IPS-11a (cell line): Measurements from ENCODE around the gene RAB3IL1.
"Not testable (repeated sequence)": the region's sequence is repeated elsewhere in the genome, so short reads cannot be mapped to it uniquely, and the experiment has no call there.

ENCODE experiments used
- H3K4me3 ChIP-seq: one replicate; pipeline ENCODE4 v1.5.1; 2013; ENCODE audit warnings: low read depth, low read length, control low read depth

The RAB3IL1 gene

DNA sequence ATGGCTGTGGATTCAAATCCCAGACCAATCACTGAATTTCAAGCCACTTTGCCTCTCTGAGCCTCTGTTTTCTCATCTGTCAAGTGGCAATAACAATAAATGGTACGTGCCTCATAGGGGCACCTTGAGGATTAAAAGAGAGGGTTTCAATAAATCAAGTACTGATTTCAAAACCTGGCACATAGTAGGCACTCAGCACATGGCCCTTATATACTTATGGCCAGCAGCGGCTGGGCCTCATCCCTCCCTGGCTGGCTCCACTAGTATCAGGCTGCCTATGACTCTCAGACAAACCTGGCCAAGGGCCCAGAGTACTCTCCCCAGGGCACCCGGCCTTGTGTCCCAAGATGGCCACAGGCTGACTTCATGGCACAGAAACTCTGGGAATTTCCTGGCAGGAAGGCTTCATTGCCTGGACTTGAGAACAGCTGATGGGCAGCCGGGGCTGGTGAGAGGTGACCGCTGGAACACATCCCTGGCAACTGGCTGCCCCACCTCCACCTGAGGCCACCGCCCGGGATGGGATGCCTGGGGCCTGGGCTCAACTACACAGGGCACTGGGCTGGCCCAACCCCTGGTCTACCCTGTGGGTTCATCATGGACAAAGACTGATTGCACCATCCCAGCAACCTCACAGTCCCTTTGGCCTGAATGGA lies 29.4 kb downstream of the RAB3IL1 start:
- no peak overlapping the region for H3K4me3 ChIP-seq

DNA sequence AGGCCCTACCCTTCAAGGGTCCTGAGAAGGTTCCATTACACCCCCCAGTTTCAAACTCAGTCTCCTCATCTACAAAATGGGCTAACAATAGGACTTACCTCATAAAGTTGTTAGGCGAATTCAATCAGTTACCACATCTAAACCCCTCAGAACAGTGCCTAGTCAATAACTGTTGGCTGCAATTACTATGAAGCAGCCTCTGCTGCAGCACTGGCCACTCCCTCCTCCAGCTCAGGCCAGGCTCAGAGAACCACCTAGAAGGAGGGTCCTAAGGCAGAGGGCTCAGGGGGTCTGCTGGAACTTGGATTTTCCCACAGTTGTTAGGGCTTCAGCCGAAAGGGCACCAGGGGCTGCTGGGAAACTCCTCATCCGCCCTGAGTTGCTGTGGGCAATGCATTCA lies 30.7 kb downstream of the RAB3IL1 start:
- H3K4me3 ChIP-seq = no peak overlapping the region

DNA sequence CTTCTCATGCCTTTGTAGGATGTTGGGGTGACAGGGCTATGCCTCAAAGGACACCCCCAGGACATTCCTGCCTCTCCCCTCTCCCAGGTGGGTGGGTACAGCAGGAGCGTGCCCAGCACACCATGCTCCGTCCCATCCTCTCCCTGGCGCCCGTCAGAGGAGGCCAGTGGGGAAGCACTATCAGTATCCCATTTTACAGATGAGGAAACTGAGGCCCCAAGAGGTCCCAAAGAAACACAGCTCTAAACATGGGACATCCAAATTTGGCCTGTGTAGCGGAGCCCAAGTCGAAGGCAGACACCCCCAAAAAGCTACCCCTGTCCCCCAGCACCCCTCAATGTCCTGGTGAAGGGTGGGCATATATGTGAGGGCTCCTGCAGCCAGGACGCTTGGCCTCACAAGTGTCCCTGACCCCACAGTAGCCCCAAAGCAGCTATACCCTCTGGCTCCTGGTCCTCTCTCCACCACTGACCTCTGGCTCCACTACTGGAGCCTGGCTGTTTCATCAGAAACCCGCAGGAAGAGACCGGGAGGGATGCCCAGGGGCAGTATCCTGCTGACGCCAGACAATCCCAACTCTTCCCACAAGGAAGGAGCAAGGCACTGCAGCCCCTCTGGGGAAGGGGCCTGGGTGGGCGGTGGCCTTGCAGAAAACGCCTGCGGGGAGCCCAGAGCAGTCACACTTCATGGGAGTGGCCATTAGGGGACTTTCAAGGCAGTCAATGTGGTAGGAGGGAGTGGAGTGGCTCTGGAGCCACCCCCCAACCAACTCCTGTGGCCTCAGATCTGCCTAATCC lies 31.4 kb downstream of the RAB3IL1 start:
- H3K4me3 ChIP-seq = no peak overlapping the region

DNA sequence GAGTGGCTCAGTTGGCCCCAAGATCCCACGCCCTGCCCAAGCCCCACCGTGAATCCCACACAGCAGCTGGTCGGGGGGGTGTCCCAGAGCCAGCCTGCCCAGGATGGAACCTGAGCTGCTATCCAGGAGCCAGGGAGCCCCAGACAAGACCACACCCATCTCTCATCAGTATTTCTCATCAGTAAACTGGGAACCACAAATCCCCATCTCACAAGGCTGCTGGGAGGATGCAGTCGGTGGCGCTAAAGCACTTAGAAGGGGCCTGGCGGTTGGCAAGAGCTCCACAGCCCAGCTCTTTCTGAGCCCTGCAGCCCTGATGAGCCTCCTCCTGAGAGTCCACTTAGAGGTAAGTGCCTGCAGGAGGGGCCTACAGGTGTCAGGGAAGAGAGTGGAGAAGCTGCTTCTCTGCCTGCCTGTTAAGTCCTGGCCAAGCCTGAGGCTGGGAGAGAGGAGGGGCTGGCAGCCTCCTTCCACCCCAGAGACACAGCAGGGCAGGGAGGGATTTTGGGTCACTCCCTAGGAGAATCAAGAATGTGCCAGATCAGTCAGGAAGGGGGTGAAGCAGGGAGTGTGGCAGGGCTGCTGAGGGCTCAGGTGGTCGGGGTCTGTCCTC lies 32.1 kb downstream of the RAB3IL1 start:
- H3K4me3 ChIP-seq = no peak overlapping the region

DNA sequence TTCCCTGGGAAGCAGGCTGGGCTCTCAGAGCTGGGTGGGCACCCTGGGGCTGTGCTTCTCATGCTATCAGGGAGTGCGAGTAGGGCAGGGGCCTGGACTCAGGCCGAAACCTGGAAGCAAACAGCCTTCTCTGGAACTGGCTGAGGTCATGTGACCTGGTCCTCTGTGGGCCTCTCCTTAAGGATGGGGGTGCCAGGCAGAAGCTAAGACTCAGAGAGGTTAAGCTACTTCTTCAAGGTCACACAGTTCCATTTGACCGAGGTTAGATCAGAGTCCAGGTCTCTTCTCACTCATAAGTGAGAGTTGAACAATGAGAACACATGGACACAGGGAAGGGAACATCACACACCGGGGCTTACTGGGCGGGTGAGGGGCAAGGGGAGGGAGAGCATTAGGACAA lies 33.4 kb downstream of the RAB3IL1 start:
- no peak overlapping the region for H3K4me3 ChIP-seq

DNA sequence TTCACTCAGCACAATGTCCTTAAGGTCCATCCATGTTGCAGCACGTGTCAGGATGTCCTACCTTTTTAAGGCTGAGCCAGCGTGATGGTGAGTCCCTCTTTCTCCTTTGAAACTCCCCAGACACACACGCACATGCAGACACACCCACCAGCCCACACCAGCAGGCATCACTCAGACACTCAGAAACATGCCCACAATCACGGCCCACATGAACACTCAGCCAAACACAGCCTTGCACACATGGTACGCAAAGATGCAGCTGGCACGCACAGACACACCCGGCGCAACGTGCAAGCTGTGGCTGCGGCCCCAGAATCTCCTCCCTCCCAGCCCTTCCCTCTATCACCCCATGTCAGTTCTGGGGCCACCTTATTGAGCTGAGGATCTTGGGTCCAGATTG lies 34.0 kb downstream of the RAB3IL1 start:
- no peak overlapping the region for H3K4me3 ChIP-seq

DNA sequence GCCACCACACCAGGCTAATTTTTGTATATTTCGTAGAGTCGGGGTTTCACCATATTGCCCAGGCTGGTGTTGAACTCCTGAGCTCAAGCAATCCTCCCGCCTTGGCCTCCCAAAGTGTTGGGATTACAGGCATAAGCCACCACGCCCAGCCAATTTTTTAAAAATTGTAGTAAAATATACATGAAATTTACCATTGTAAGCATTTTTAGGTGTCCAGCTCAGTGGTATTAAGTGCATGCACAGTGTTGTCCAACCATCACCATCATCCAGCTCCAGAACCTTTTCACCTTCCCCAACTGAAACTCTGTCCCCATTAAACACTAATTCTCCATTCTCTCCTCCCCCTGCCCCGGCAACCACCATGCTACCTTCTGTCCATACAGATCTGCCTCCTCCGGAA lies 34.5 kb downstream of the RAB3IL1 start:
- H3K4me3 ChIP-seq = no peak overlapping the region

DNA sequence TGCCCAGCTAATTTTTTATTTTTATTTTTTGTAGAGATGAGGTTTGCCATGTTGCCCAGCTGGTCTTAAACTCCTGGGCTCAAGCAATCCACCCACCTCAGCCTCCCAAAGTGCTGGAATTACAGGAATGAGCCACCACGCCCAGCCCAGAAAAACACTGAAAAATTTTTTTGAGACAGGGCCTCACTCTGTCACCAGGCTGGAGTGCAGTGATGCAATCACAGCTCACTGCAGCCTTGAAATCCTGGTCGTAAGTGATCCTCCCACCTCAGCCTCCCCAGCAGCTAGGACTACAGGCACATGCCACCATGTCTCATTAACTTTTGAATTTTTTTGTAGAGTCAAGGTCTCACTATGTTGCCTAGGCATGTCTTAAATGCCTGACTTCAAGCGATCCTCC lies 35.1 kb downstream of the RAB3IL1 start:
- not testable (repeated sequence) for H3K4me3 ChIP-seq

DNA sequence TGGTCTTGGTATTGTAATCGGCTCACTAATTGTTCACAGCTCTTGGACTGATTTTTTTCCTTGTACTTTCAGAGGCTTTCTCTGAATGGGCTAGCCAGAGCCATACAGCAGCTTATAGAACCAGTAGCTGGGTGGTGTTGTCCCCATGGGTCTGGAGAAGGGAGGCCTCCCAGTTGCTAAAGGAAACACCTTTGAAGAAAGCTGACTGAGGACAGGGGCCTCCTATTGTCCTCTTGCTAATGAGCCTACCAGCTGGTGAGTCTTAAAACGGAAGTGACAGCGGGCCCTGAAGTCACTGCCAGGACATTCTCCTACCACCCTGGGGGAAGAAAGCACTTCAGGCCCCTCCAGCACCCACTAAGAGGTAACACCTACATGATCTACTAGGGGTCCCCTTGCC lies 36.0 kb downstream of the RAB3IL1 start:
- no peak overlapping the region for H3K4me3 ChIP-seq

DNA sequence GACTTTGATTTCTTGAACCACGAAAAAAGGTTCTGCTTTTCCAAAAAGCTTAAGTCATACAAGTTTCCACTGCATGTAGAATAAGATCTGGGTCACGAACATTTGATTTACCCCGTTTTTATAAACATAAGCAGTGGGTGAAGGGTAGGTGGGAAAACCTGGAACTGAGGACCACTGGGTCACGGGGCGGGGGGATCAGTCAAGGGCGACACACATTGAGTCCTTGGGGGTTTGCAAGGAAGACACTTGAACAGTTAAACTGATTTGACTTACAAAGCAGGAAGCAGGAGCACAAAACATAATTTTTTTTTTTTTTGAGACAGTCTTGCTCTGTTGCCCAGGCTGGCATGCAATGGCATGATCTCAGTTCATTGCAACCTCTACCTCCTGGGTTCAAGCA lies 36.9 kb downstream of the RAB3IL1 start:
- H3K4me3 ChIP-seq = no peak overlapping the region

DNA sequence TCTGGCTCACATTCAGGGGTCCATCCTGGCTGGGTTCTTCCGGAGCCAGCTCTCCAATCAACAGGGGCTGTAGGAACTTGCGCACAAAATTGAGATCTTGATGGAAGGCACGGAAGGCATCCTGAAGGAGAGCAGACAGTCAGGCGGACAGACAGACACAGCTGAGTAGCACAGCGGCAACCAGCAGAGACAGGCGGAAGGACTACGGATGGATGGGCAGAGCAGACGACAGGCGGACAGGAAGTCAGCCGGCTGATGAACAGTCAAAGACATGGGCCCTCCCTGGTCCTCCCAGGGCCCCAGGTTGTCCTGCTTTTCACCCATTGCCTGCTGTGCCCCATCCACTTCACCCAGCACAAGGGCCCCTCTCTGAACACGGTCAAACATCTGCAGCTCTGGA lies 37.3 kb downstream of the RAB3IL1 start:
- no peak overlapping the region for H3K4me3 ChIP-seq

DNA sequence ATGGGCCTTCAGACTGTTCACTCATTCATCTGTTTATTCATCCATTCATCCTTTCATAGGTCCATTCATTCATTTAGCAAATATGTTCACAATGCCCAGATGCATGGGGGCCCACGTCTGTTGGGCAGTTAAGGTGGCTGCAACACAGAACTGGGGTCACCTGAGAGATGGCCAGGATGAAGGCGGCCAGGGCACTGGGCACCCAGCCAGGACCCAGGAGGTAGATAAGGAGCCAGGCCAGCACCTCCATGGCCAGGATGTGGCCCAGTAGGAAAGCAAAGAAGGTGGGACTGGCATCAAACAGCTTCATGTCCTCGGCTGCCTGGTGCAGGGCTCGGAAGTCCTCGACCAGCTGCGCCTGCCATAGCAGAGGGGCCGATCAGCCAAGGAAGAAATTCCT lies 38.2 kb downstream of the RAB3IL1 start:
- H3K4me3 ChIP-seq = no peak overlapping the region

DNA sequence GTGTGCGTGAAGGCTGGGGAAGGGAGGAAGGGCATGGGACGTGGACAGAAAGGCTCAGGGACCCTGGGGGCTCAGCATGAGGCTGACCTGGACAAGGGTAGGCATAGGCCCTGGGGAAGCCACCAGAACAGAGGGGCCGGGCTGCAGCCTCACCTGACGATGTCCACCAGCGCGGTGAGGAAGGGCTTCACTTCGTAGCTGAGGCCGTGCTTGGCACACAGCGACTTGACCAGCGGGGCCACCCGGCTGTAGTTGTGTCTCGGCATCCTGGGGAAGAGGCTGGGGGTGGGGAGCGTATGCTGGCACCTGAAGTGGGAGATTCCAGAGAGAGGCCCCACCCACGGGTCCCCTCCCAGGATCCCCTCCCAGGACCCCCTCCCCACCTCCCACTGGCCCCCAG lies 41.7 kb downstream of the RAB3IL1 start:
- no peak overlapping the region for H3K4me3 ChIP-seq

DNA sequence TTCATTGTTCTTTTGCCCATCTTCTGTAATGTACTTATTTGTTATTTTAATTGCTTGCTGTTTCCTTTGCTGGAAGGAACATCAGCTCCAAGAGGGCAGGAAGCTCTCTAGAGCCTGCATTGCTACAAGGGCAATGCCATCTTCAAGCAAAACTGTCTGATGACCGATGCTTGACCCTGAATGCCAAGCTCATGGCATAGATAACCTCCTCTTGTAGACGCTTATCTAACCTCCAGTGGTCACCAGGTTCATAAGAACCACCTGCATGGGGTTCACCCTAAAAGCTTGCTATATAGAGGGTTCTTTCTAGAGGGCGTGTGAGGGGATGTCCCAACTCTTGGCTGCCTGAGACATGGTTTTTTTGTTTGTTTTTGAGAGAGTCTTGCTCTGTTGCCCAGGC lies 42.5 kb downstream of the RAB3IL1 start:
- no peak overlapping the region for H3K4me3 ChIP-seq

DNA sequence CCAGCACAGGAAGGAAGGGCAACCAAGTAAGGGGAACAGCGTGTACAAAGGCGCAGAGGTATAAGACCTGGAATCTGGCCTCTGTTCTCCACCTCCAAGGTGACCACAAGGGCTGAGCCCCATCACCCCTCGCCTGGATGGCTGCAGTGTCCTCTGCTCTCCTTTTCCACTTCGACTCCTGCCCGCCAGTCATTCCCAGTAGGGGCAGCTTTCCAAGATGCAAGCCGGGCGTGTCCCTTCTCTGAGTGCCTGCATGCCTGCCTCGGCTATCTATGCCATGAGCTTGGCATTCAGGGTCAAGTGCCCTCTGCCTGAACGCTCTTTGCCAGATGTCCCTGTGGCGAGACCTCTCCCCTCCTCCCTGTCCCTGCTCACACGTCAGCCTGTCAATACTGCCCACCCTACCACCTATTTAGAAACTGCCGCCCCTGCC lies 43.0 kb downstream of the RAB3IL1 start:
- H3K4me3 ChIP-seq = no peak overlapping the region

DNA sequence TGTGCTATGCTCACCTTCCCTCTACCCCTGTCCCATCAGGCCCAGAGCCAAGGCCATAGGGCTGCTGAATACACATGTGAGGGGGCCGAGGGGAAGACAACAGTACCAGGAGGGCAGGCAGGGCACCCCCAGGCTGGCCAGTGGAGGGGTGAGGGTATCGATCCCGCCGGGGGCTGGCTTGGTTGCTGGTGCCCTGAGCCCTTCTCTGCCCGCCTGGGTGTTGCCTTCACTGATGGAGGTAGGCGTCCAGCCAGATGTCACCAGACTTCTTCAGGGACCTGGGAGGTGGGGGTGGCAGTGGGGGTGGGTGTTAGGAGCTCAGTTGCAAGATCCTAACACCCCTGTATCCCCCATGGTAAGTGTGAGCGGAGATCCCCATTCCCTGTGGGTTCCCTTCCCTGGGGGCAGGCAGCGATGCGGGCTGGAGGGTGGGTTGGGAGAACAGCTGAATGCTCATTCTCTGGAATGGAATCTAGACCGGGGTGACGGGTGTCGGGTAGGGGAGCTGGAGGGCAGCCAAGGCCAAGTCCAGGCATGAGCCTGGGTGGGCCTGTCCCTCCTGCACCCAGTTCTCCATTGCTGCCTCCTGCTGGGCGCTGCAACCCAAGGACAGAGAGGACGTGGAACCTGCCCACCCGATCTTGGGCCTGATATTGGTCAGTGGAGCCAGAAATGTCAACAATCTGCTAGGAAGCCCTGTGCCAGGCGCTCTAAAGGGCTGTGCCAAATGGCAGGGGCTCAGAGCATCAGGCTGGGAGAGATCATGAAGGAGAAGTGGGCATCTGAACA lies 43.6 kb downstream of the RAB3IL1 start:
- no peak overlapping the region for H3K4me3 ChIP-seq

DNA sequence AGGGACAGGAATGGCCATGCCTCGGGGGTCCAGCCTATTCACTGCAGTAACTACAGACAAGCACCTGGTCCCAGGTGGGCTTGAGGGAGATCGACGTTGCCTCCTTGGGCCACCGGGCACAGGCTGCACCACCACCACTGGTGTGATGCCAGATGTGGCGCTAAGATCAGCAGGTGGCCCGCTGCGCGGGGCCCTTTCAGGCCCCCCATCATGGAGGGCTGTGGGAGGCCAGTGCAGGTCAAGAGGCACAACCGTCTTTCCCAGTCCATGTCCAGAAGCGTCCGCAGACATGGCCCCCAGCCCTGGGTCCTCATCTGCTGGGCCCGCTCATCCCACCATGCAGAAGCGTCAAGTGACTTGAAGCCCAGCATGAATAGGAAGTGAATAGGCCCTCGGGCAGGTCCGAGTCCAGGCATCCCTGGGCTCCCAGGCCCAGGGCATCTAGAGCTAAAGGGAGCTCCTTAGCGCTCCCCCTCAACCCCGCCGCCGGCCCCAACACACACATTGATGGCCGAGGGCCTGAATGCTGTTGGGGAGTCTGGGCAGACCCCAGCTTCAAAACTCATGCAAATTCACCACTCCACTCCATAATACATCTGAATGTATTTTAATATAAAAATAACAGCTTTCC lies 44.3 kb downstream of the RAB3IL1 start:
- no peak overlapping the region for H3K4me3 ChIP-seq

DNA sequence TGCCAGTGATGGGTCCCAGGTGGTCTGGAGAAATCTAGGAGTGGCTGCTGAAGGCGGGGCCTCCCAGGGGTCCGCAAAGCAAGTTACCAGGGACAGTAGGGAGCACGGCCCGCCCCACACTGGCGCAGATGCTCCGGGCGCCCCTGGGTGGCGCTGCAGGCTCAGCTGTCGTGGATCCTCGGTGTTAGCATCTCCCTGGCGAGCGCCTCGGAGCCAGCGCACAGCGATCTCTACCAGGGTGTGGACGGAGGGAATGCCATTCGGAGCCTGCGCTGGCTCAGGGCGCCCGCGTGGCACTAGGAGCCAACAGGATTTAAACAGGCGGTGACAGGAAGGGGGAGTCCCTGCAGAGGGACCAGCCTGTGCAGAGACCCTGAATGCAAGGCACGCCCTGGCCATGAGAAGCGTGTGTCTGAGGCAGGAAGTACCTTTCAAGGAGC lies 46.2 kb downstream of the RAB3IL1 start:
- H3K4me3 ChIP-seq = no peak overlapping the region

DNA sequence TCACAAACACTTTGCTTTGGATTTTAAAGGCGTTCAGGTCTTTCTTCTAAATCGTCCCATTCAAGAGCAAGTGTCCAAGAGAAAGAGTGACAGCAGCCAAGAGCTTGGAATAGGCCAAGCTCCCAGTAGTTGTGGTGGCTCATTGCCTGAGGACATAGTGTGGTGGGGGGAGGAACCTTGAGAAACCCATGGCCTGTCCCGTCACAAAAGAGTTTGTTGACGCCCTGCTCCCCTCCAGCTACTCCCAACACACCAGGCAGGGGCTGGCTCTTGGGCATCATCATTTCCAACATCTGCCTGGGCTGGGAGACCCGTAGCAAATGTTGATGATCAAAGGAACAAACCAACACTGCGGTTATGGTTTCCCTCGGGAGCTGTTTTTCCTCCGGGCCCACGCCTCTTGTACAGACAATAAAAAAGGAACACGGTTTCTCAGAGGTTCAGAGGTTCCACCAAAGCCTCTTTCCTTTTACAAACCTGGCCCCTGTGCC lies 46.8 kb downstream of the RAB3IL1 start:
- no peak overlapping the region for H3K4me3 ChIP-seq

DNA sequence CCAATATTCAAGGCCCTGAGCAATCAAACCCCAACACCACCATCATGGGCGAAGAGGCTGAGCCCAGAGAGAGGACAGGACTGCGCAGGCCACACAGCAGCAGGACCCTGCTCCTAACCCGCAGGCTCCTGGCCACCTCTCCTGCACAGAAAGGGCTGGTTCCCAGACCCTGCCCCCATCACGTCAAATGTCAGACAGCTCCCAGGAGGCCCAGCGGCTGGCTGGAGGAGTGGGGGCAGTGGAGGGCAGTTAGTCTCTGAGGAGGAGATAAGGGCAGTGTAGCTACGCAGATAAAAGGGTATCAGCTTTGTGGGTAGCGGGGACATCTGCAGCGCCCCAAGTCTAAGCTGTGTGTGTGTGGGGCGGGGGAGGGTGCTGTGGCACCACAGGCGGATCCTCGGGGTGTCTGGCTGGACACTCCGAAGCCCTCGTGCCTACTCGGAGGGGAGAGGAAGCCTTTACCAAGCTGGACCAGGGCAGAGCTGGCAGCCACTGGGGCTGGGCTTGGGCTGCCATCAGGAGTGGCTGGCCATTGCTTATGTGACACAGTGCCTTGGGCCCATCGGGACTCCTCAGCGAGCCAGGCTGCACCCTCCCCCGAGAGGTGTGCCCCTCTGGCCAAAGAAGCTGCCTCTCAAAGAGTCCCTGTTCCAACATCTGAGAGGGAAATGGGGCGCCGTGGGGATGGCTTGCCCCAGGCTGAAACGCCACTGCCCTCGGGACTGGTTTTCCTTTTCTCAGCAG lies 47.5 kb downstream of the RAB3IL1 start:
- H3K4me3 ChIP-seq = no peak overlapping the region
